GM12865 (cell line): ENCODE measurements around the gene NF2.

Experiments used
- DNase-seq: peaks from one replicate; pipeline ENCODE4 v3.0.0; 2010; ENCODE audit warnings: low read depth
- H3K4me3 ChIP-seq: 2 replicates; pipeline ENCODE4 v1.5.1; 2011; ENCODE audit warnings: mild to moderate bottlenecking, low read depth, low read length, control low read depth
- CTCF ChIP-seq: IDR thresholded peaks from 2 replicates; pipeline ENCODE4 v1.5.1; 2011; ENCODE audit warnings: low read length, control low read depth, low read depth, inconsistent platforms; ENCODE audit not compliant: insufficient read depth; ENCODE audit errors: missing control alignments

NF2 gene

DNA sequence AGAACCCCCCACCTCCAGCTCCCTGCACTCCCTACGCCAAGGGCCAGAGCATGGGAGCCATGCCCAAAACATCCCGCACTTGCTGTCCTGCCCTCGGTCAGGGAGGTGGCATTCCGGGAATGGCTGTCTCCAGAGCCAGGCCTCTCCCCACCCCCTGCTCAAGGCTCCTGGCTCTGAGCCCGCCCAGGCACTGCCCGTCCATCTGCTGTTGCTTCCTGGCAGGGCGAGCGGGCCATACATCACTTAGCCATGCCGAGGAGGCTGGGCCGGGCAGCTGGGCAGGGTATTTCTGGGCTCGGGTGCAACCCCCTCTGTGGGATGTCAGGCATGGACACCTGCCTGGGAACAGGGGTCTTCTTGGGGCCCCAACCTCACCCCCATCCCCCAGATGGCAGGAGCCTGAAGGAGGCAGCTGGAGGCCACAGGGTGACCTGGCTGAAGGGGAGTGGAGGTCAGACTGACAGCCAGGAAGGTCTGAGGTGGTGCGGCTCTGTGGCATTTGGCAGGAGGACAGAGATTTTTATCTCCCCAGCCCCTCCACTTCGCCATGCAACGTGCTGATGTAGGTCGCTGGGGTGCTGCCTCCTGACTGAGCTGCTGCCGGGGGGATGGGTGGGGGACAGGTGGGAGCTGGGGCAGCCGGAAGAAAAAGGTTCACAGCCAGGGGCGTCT, 107.6 kb downstream of the NF2 start:
- DNase-seq: no peak
- no peak for TF ChIP-seq CTCF
- no peak overlapping the region for H3K4me3 ChIP-seq

- H3K4me3 ChIP-seq: no peak overlapping the region
- DNase-seq: no peak
- no peak for TF ChIP-seq CTCF
These were observed 108.7 kb downstream of the NF2 start for GRCh38 chr22:29712119-29712518.

DNA sequence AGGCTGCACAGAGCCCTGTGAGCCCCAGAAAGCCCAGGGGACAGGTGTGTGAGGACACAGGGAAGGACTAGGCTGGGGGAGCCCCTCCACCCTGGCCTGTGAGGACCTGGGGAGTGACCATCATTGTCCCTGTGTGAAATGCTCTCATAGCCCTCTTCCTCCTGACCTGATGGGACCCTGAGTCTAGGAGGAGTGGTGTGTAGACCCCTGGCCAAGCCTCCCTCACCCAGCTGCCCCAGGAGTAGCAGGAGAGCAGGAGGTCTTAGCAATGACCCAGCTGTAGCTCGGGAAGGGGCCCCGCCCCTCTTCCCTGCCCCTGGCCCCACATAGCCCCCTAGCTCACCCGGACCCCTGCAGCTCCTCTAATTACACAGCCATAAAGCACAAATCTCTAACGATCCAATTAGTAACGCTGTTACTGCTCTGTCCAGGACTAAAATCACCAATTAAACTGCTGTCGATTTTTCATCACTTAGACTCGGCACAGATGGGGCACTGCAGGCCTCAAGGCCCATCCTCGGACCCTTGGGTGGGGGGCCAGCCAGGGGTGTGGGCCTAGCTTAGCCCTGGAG, 109.8 kb downstream of the NF2 start:
- no peak for DNase-seq
- TF ChIP-seq CTCF: no peak
- no peak overlapping the region for H3K4me3 ChIP-seq

DNA sequence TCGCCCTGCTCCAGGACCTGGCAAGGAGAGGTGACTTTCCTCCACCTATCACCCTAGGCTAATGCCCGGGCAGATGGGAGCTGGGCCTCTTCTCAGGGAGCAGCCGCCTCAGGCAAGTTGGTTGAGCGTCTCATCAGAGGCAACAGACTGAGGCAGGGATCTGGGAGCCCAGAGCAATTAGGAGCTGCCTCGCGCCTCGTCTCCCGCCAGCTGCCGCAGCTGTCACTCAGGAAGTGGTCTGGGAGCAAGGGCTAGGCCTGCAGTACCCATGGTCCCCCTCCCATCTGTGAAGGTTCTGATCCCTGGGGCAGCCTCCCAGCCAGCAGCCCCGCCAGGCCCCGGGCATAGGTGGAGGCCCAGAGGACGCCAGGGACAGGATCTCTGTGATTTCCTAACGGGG, 111.8 kb downstream of the NF2 start:
- H3K4me3 ChIP-seq: no peak overlapping the region
- no peak for TF ChIP-seq CTCF
- no peak for DNase-seq

GRCh38 chr22:29715705-29716104, 112.3 kb downstream of the NF2 start:
- no peak overlapping the region for H3K4me3 ChIP-seq
- no peak for DNase-seq
- no peak for TF ChIP-seq CTCF

DNA sequence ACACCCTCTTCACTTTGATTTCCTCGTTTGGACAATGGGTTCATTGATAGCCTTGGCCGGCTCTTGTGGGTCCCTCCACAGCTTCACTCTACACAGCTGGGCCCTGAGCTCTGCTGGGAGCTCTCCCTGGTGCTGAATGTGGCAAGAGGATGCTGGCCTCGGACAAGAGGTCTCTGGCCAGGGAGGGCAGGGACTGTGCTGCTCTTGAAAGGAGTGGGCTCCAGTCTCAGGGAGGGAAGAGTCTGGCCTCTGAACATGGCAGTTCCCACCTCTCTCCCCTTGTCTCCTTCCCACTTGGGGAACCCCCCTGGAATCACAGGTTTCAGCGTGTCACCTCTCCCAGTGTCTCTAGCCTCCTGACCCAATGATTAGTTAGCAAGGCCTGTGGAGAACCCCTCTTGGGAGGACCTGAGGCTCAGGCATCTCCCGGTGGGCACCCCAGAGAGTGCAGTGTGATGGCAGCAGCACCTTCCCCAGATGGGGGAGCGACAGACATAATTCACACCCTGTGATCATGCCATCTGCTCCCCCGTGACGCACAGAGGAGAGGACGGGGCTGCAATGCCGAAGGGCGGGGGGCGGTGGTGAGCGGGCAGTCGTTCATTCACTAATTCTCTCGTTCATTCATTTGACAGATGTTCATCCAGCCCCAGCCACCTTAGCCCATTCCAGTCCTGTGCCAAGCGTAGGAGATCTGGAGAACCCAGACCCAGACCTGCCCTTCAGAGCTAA, 113.5 kb downstream of the NF2 start:
- H3K4me3 ChIP-seq: no peak overlapping the region
- TF ChIP-seq CTCF: no peak
- DNase-seq: peak; percentile 54
